Measurements from ENCODE around the gene ORAI3.

The ORAI3 gene

GRCh38 chr16:30998852-30999761 lies 50.2 kb downstream of the ORAI3 start:
- H3K4me3 ChIP-seq (ENCODE audit: low read depth, low read length): no peak overlapping the region
- no peak overlapping the region for H3K27ac ChIP-seq (ENCODE audit: extremely low read depth, low read depth, low read length)
- CTCF ChIA-PET: interaction anchor here (0.6 to 2.3 kb wide), 6 partner anchors 10 to 143 kb away, joined by 3 to 19 read pairs (median 4); partner anchors contain the start of gene HSD3B7
- no peak for TF ChIP-seq ZNF175 (tag by site-specific recombination; IDR thresholded peaks at IDR 0.05)
- no peak for TF ChIP-seq ELK4 (IDR thresholded peaks at IDR 0.05; ENCODE audit: borderline replicate concordance, low read depth, low read length)
- TF ChIP-seq ZNF561 (tag by site-specific recombination; IDR thresholded peaks at IDR 0.05; ENCODE audit: borderline replicate concordance): no peak
- peak; percentile 50; the same call in 1 of the 2 replicates for TF ChIP-seq ZFP69B (tag by site-specific recombination; IDR thresholded peaks at IDR 0.05)
- no peak for TF ChIP-seq SCRT2 (tag by site-specific recombination; IDR thresholded peaks at IDR 0.05)
- TF ChIP-seq ZNF704 (tag by site-specific recombination; IDR thresholded peaks at IDR 0.05): no peak
- TF ChIP-seq KLF8 (tag by site-specific recombination; IDR thresholded peaks at IDR 0.05): no peak
- no peak for TF ChIP-seq SALL2 (tag by site-specific recombination; IDR thresholded peaks at IDR 0.05; ENCODE audit: borderline replicate concordance)
- peak; percentile 89 for TF ChIP-seq SP7 (tag by site-specific recombination; IDR thresholded peaks at IDR 0.05)
- TF ChIP-seq ZBTB20 (tag by site-specific recombination; IDR thresholded peaks at IDR 0.05): peak; percentile 80
- peak; percentile 56 for TF ChIP-seq ZBTB17 (tag by site-specific recombination; IDR thresholded peaks at IDR 0.05)
- TF ChIP-seq ZNF366 (tag by site-specific recombination; conservative IDR thresholded peaks at IDR 0.05): no peak
- TF ChIP-seq ZIC2 (tag by site-specific recombination; IDR thresholded peaks at IDR 0.05): peak; percentile 73
- peak; percentile 86 for TF ChIP-seq ZNF692 (tag by site-specific recombination; IDR thresholded peaks at IDR 0.05)
- POLR2A ChIA-PET: interaction anchor here (0.5 to 2.7 kb wide), 9 partner anchors 14 to 1145 kb away, joined by 3 to 6 read pairs (median 3); partner anchors contain the start of genes HSD3B7, ZNF646 and ZNF668
- H3K4me1 ChIP-seq (ENCODE audit: control insufficient read depth, insufficient read depth, low read length): peaks cover 5% of the 10 kb centered on the region
- H3K36me3 ChIP-seq (ENCODE audit: control insufficient read depth in 2 of 2, insufficient read depth in 1 of 2, low read length in 2 of 2): no peaks in the 10 kb centered on the region
- no peaks in the 10 kb centered on the region for H3K9me3 ChIP-seq (ENCODE audit: control insufficient read depth, insufficient read depth, low read depth, low read length)

- POLR2A ChIA-PET: interaction anchor here (0.5 to 2.7 kb wide), 2 partner anchors 52 to 180 kb away, joined by 3 to 6 read pairs; no protein-coding TSS in a partner anchor
- no peak overlapping the region for H3K27ac ChIP-seq (ENCODE audit: extremely low read depth, low read depth, low read length)
- TF ChIP-seq ZNF223 (tag by site-specific recombination; IDR thresholded peaks at IDR 0.05) (no peak), ZNF266 (tag by site-specific recombination; IDR thresholded peaks at IDR 0.05; ENCODE audit: low read depth) (no peak), ZNF214 (tag by site-specific recombination; IDR thresholded peaks at IDR 0.05; ENCODE audit: borderline replicate concordance) (no peak), ZNF169 (tag by site-specific recombination; IDR thresholded peaks at IDR 0.05) (no peak), ZSCAN4 (tag by site-specific recombination; IDR thresholded peaks at IDR 0.05) (no peak), FEZF1 (tag by site-specific recombination; IDR thresholded peaks at IDR 0.05) (no peak), ZNF660 (tag by site-specific recombination; IDR thresholded peaks at IDR 0.05) (no peak), HOXD13 (CRISPR knock-in tag; IDR thresholded peaks at IDR 0.05; ENCODE audit: borderline replicate concordance) (no peak)
- H3K36me3 ChIP-seq (ENCODE audit: control insufficient read depth in 2 of 2, insufficient read depth in 1 of 2, low read length in 2 of 2): no peaks in the 10 kb centered on the region
- no peaks in the 10 kb centered on the region for H3K9me3 ChIP-seq (ENCODE audit: control insufficient read depth, insufficient read depth, low read depth, low read length)
- CTCF ChIA-PET: interaction anchor here (0.5 to 0.8 kb wide), 3 partner anchors 16 to 106 kb away, joined by 3 to 7 read pairs (median 4); partner anchors contain the start of gene HSD3B7
- H3K4me1 ChIP-seq (ENCODE audit: control insufficient read depth, insufficient read depth, low read length): peaks cover 5% of the 10 kb centered on the region
- no peak overlapping the region for H3K4me3 ChIP-seq (ENCODE audit: low read depth, low read length)
These were observed 52.0 kb downstream of the ORAI3 start for GRCh38 chr16:31000671-31001382.
